Caco-2 (cell line): ENCODE results near the gene CCDC81. TPM values are rescaled to one million over a fixed set of nuclear protein-coding genes. Genes with fewer than 3 reads are reported as not detected.

Experiments used
- BruUV-seq: library from RNA; stranded (reverse); fragments of 400-500 nt; replicated peaks from 2 replicates; lab custom pipeline; 2021; lab: Mats Ljungman, UMichigan
- CTCF ChIA-PET: fragments of 300-600 bp; sonication (Branson Sonifier 250); formaldehyde crosslinking; loops from one replicate; lab custom pipeline; 2022; ENCODE audit warnings: antibody characterized with exemption; lab: Charles Lee
- POLR2A ChIA-PET: fragments of 300-600 bp; sonication (Branson Sonifier 250); formaldehyde crosslinking; loops from one replicate; lab custom pipeline; 2022; ENCODE audit warnings: antibody characterized with exemption; lab: Charles Lee
- DNase-seq, 2 experiments: peaks; one replicate each; pipeline versions ENCODE4 v3.0.0 to v3.0.0-alpha.2; 2020 to 2022
- H3K27me3 ChIP-seq: replicated peaks from 2 replicates; pipeline ENCODE4 v1.6.0; 2011; ENCODE audit warnings: low read length; ENCODE audit not compliant: control insufficient read depth, insufficient read depth
- H3K36me3 ChIP-seq: 2 replicates; pipeline ENCODE4 v1.5.1; 2011; ENCODE audit warnings: low read length; ENCODE audit not compliant: control insufficient read depth, insufficient read depth
- H3K4me1 ChIP-seq: fragments of 250-450 bp; sonication (Bioruptor Pico); 2 replicates; pipeline ENCODE4 v1.5.1; 2020; ENCODE audit warnings: mild to moderate bottlenecking
- H3K4me3 ChIP-seq: 2 replicates; pipeline ENCODE4 v1.5.1; 2011; ENCODE audit warnings: low read depth, mild to moderate bottlenecking, control low read depth, low read length
- H3K9me3 ChIP-seq: fragments of 250-450 bp; sonication (Bioruptor Pico); 2 replicates; pipeline ENCODE4 v1.5.1; 2020; ENCODE audit warnings: mild to moderate bottlenecking, moderate library complexity
- H3K27ac Mint-ChIP-seq: one replicate; pipeline ENCODE4 v1.8.0; 2022; ENCODE audit warnings: mixed read lengths; ENCODE audit not compliant: unreplicated experiment
- H3K27me3 Mint-ChIP-seq: one replicate; pipeline ENCODE4 v1.8.0; 2022; ENCODE audit warnings: mixed read lengths; ENCODE audit not compliant: insufficient read depth, unreplicated experiment
- H3K36me3 Mint-ChIP-seq: one replicate; pipeline ENCODE4 v1.8.0; 2022; ENCODE audit warnings: mild to moderate bottlenecking, mixed read lengths; ENCODE audit not compliant: insufficient read depth, unreplicated experiment
- H3K4me1 Mint-ChIP-seq: one replicate; pipeline ENCODE4 v1.8.0; 2022; ENCODE audit warnings: low read depth, mixed read lengths; ENCODE audit not compliant: unreplicated experiment
- H3K4me3 Mint-ChIP-seq: one replicate; pipeline ENCODE4 v1.8.0; 2022; ENCODE audit warnings: mild to moderate bottlenecking, moderate library complexity, mixed read lengths; ENCODE audit not compliant: unreplicated experiment
- H3K9me3 Mint-ChIP-seq: one replicate; pipeline ENCODE4 v1.8.0; 2022; ENCODE audit warnings: mixed read lengths; ENCODE audit not compliant: unreplicated experiment
- intact Hi-C: fragments of 100-400 bp; cut with micrococcal nuclease; formaldehyde crosslinking; loops from one replicate; pipeline ENCODE4 v1.10.0; 2022; ENCODE audit not compliant: unreplicated experiment
- total RNA-seq: library from RNA; stranded (reverse); gene quantifications from 2 replicates; pipeline ENCODE4 v1.2.3, GENCODE V29; 2022
- TF ChIP-seq, protein P1 (sequence below), 2 experiments: fragments of 200-600 bp in 1 of 2; IDR thresholded peaks; 1 replicate in 1 of 2; 2 replicates in 1 of 2; pipeline versions ENCODE4 v1.5.1 to v1.8.0; 2011 to 2022; ENCODE audit warnings: antibody characterized with exemption in 1 of 2, control low read depth in 1 of 2, inconsistent platforms in 1 of 2, low read depth in 1 of 2, low read length in 1 of 2, mild to moderate bottlenecking in 1 of 2, moderate library complexity in 1 of 2; ENCODE audit not compliant: insufficient read depth in 1 of 2, severe bottlenecking in 1 of 2, unreplicated experiment in 1 of 2

CCDC81 gene
- total RNA-seq, 1 experiment from 2014 or later, result 1.3 TPM

DNA sequence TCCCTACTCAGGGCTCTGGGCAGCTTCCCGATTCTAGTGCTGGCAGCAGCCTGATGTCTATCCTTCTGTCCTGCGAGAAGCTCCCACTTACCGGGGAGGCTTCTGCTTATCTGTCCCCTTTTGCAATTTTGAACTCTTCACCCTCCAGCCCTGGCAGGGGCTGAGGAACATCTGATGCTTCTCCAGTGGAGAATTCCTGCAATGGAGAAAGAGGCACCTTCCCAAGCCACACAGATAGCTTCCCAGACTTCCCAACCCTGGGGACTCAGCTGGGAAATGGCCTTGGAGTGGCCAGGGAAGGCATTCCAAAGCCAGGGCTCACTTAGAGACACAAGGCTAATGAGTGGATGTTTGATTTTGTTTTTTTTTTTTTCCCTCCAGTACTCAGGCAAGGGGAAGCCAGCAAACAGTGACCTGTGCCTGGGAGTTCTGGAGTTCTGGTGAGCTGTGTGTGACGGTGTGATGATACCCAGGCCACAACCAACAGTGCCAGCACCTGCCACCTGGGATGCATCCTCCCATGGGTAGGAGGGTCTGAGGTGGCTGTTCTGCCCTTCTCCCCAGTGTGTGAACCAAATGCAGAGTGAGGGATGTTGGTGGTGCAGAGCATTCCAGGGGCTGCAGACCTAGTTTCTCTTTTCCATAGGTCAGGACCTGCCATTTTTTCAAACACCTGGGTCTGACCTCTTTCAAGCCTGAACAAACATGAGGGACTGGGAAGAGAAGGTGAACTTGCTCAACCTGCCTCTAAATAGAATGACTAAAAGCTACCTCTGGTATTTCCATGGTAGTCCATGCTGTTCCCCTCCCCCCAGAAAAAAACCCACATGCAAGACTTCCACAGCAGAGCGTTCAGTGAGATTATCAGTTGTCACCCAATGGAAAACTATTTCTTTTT, 95.1 kb downstream of the CCDC81 start:
- peaks cover 44% of the 10 kb centered on the region for H3K4me1 ChIP-seq
- Mint-ChIP-seq H3K27ac (peak overlapping the region; percentile 70), H3K9me3 (no peaks in the 10 kb centered on the region), H3K36me3 (peaks cover 4% of the 10 kb centered on the region), H3K4me1 (peaks cover 58% of the 10 kb centered on the region), H3K27me3 (no peaks in the 10 kb centered on the region), H3K4me3 (peak overlapping the region; percentile 36)
- DNase-seq, result peak; percentile 89 to 91
- ChIA-PET POLR2A (interaction anchor here (1.2 to 2.9 kb wide), 2 partner anchors 14 to 50 kb away, joined by 3 to 23 read pairs; no protein-coding TSS in a partner anchor), CTCF (interaction anchor here (0.8 to 2.5 kb wide), 10 partner anchors 13 to 395 kb away, joined by 3 to 12 read pairs (median 4); no protein-coding TSS in a partner anchor)
- no peak overlapping the region for H3K4me3 ChIP-seq
- intact Hi-C loops, result loop anchor here (1.0 kb wide), 6 partner anchors 15 to 343 kb away; no protein-coding TSS in a partner anchor
- no peaks in the 10 kb centered on the region for H3K27me3 ChIP-seq
- no peaks in the 10 kb centered on the region for H3K36me3 ChIP-seq
- TSS peak; percentile 78 for BruUV-seq
- TF ChIP-seq, protein P1, sequence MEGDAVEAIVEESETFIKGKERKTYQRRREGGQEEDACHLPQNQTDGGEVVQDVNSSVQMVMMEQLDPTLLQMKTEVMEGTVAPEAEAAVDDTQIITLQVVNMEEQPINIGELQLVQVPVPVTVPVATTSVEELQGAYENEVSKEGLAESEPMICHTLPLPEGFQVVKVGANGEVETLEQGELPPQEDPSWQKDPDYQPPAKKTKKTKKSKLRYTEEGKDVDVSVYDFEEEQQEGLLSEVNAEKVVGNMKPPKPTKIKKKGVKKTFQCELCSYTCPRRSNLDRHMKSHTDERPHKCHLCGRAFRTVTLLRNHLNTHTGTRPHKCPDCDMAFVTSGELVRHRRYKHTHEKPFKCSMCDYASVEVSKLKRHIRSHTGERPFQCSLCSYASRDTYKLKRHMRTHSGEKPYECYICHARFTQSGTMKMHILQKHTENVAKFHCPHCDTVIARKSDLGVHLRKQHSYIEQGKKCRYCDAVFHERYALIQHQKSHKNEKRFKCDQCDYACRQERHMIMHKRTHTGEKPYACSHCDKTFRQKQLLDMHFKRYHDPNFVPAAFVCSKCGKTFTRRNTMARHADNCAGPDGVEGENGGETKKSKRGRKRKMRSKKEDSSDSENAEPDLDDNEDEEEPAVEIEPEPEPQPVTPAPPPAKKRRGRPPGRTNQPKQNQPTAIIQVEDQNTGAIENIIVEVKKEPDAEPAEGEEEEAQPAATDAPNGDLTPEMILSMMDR (IDR thresholded peaks at IDR 0.05; ENCODE audit: insufficient read depth in 1 of 2, low read depth in 1 of 2, low read length in 1 of 2, severe bottlenecking in 1 of 2, unreplicated experiment in 1 of 2), result no peak
- H3K9me3 ChIP-seq, result no peaks in the 10 kb centered on the region

Other genes starting within 250 kb of the CCDC81 start
- 68.3 and 75.5 TPM in 2 replicates for gene EED, start 130.1 kb upstream of the CCDC81 start, total RNA-seq
- gene HIKESHI, start 72.6 kb upstream of the CCDC81 start, total RNA-seq, result 81.3 and 82.0 TPM in 2 replicates